WTC11 (cell line): ENCODE measurements around the gene NEK8. TPM values are rescaled to one million over a fixed set of nuclear protein-coding genes. Genes with fewer than 3 reads are reported as not detected.
"Not testable (repeated sequence)": the region's sequence is repeated elsewhere in the genome, so short reads cannot be mapped to it uniquely, and the experiment has no call there.

Source experiments
- ATAC-seq: fragments of 200-7000 bp; cut with Tn5 transposase; 2 replicates; pipeline ENCODE4 v1.10.0; 2021; ENCODE audit warnings: mild to moderate bottlenecking, moderate library complexity
- CTCF ChIA-PET: fragments of 300-600 bp; sonication (Branson Sonifier 250); formaldehyde crosslinking; loops from one replicate; lab custom pipeline; 2021; ENCODE audit warnings: antibody characterized with exemption; lab: Charles Lee
- POLR2A ChIA-PET: fragments of 350-600 bp; sonication (Branson Sonifier 250); formaldehyde crosslinking; loops from one replicate; lab custom pipeline; 2021; ENCODE audit warnings: antibody characterized with exemption; lab: Charles Lee
- DNase-seq: peaks from one replicate; pipeline ENCODE4 v3.0.0; 2021; ENCODE audit warnings: low spot score
- H3K27ac Mint-ChIP-seq: 2 replicates; pipeline ENCODE4 v1.8.0; 2021; ENCODE audit warnings: mixed read lengths
- H3K27me3 Mint-ChIP-seq: 2 replicates; pipeline ENCODE4 v1.8.0; 2021; ENCODE audit warnings: low read depth, mild to moderate bottlenecking, moderate library complexity, mixed read lengths
- H3K36me3 Mint-ChIP-seq: 2 replicates; pipeline ENCODE4 v1.8.0; 2021; ENCODE audit warnings: mixed read lengths
- H3K4me1 Mint-ChIP-seq: 2 replicates; pipeline ENCODE4 v1.8.0; 2022; ENCODE audit warnings: mixed read lengths
- H3K4me3 Mint-ChIP-seq: 2 replicates; pipeline ENCODE4 v1.8.0; 2021; ENCODE audit warnings: mild to moderate bottlenecking, moderate library complexity, mixed read lengths
- H3K9me3 Mint-ChIP-seq: 2 replicates; pipeline ENCODE4 v1.8.0; 2021; ENCODE audit warnings: mixed read lengths
- ATF3 ChIP-seq: sonication (generic); formaldehyde crosslinking; conservative IDR thresholded peaks from 2 replicates; pipeline ENCODE4 v1.8.1; 2022; ENCODE audit warnings: mild to moderate bottlenecking, missing genetic modification reagents
- ATF6 ChIP-seq: sonication (generic); formaldehyde crosslinking; IDR thresholded peaks from 2 replicates; pipeline ENCODE4 v1.8.1; 2023; ENCODE audit warnings: mild to moderate bottlenecking, missing genetic modification reagents
- CDX4 ChIP-seq: fragments of 250-450 bp; sonication (Bioruptor Pico); IDR thresholded peaks from 2 replicates; pipeline ENCODE4 v1.9.0; 2021; ENCODE audit warnings: moderate library complexity, mild to moderate bottlenecking, inconsistent platforms, borderline replicate concordance
- CREB1 ChIP-seq: sonication (generic); formaldehyde crosslinking; IDR thresholded peaks from 2 replicates; pipeline ENCODE4 v1.8.0; 2023; ENCODE audit warnings: mild to moderate bottlenecking, missing genetic modification reagents
- FOXK1 ChIP-seq: sonication (generic); formaldehyde crosslinking; IDR thresholded peaks from 2 replicates; pipeline ENCODE4 v1.8.0; 2022; ENCODE audit warnings: mild to moderate bottlenecking, moderate library complexity, missing genetic modification reagents
- GABPB1 ChIP-seq: sonication (generic); formaldehyde crosslinking; IDR thresholded peaks from 2 replicates; pipeline ENCODE4 v1.8.1; 2023; ENCODE audit warnings: mild to moderate bottlenecking, missing genetic modification reagents
- SMAD4 ChIP-seq: sonication (generic); formaldehyde crosslinking; IDR thresholded peaks from 2 replicates; pipeline ENCODE4 v1.8.0; 2022; ENCODE audit warnings: mild to moderate bottlenecking, missing genetic modification reagents
- ZNF138 ChIP-seq: sonication (generic); formaldehyde crosslinking; conservative IDR thresholded peaks from 2 replicates; pipeline ENCODE4 v1.8.1; 2022; ENCODE audit warnings: mild to moderate bottlenecking, moderate library complexity, missing genetic modification reagents
- ZNF219 ChIP-seq: sonication (generic); formaldehyde crosslinking; IDR thresholded peaks from 2 replicates; pipeline ENCODE4 v1.8.0; 2023; ENCODE audit warnings: missing genetic modification reagents, mild to moderate bottlenecking, borderline replicate concordance
- total RNA-seq: library from RNA; stranded (reverse); gene quantifications from 3 replicates; pipeline ENCODE4 v1.2.3, GENCODE V29; 2021
- TF ChIP-seq, protein P1 (sequence below): sonication (generic); formaldehyde crosslinking; IDR thresholded peaks from 2 replicates; pipeline ENCODE4 v1.8.0; 2022; ENCODE audit warnings: mild to moderate bottlenecking, missing genetic modification reagents
- TF ChIP-seq, protein P2 (sequence below): sonication (generic); formaldehyde crosslinking; IDR thresholded peaks from 2 replicates; pipeline ENCODE4 v1.8.1; 2022; ENCODE audit warnings: missing genetic modification reagents, borderline replicate concordance
- TF ChIP-seq, protein P3 (sequence below): sonication (generic); formaldehyde crosslinking; IDR thresholded peaks from 2 replicates; pipeline ENCODE4 v1.8.0; 2022; ENCODE audit warnings: mild to moderate bottlenecking, missing genetic modification reagents

NEK8 gene
- total RNA-seq, 1 experiment from 2014 or later: 25.0 TPM

DNA sequence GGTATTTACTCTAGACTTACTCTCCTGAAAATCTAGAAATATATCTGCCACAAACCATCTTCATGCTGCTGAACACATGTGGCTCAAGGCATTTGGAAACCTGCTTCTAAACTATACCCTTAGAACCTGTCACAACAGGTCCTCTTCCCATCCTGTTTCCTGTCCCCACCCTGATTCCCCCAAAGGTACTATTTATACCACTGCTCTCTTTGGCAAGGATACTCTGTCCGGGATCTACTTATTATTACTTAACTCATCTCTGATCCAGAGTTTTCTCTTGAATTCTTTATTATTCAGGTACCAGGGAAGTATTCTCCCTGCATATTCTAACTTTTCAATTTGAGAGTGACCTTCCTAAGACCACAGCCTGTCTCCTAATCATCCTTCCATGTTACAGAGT lies 48.6 kb downstream of the NEK8 start:
- H3K36me3 Mint-ChIP-seq: peaks cover 28% of the 10 kb centered on the region
- DNase-seq: no peak
- no peak overlapping the region for H3K4me3 Mint-ChIP-seq
- ChIA-PET CTCF (interaction anchor here (0.6 to 6.8 kb wide), 3 partner anchors 13 to 785 kb away, joined by 4 to 99 read pairs (median 13); no protein-coding TSS in a partner anchor), POLR2A (interaction anchor here (0.6 kb wide), 1 partner anchor 35 kb away, joined by 3 read pairs; no protein-coding TSS in a partner anchor)
- peaks cover 34% of the 10 kb centered on the region for H3K4me1 Mint-ChIP-seq
- ATAC-seq: no peak
- H3K27me3 Mint-ChIP-seq: no peaks in the 10 kb centered on the region
- peak overlapping the region; percentile 73 for H3K27ac Mint-ChIP-seq
- no peaks in the 10 kb centered on the region for H3K9me3 Mint-ChIP-seq
- no peak for TF ChIP-seq CDX4 (CRISPR knock-in tag)
- TF ChIP-seq SMAD4 (CRISPR knock-in tag): no peak
- no peak for TF ChIP-seq CREB1 (CRISPR knock-in tag)

DNA sequence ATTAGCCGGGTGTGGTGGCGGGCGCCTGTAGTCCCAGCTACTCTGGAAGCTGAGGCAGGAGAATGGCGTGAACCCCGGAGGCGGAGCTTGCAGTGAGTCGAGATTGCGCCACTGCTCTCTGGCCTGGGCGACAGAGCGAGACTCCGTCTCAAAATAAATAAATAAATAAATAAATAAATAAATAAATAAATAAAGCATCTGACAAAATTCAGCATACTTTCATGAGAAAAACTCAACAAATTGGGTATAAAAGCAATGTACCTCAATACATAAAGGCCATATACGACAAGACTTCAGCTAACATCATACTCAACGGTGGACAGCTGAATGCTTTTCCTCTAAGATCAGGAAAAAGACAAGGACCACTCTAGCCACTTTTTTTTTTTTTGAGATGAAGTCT lies 51.0 kb downstream of the NEK8 start:
- H3K4me3 Mint-ChIP-seq, POLR2A ChIA-PET, DNase-seq, ATAC-seq, H3K27me3 Mint-ChIP-seq, H3K9me3 Mint-ChIP-seq: not testable (repeated sequence)
- peaks cover 19% of the 10 kb centered on the region for H3K36me3 Mint-ChIP-seq
- 0 out of 2 replicates have a peak overlapping the region, but pooled peaks have one; percentile 46 for H3K27ac Mint-ChIP-seq
- H3K4me1 Mint-ChIP-seq: peaks cover 25% of the 10 kb centered on the region
- CTCF ChIA-PET: interaction anchor here (2.7 kb wide), 1 partner anchor 16 kb away, joined by 13 read pairs; no protein-coding TSS in a partner anchor

DNA sequence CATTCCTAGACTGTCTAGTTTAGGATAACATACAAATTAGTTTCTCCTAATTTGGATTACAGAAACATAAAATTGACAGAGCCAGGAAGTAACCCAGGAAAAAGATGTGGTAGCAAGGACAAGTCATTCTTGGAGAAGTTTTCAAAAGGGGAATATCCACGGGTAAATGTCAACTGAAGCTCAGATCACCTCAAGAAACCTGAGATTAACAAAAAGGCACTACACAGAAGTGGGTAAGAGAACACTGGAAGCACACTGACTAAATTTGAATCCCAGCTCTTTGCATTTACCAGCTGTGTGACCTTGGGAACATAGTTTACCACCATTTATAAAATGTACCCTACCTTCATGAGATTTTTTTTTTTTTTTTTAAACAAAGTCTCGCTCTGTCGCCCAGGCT lies 54.6 kb downstream of the NEK8 start:
- no peak for ATAC-seq
- CTCF ChIA-PET: interaction anchor here (0.7 to 2.3 kb wide), 2 partner anchors 19 to 42 kb away, joined by 3 to 13 read pairs; no protein-coding TSS in a partner anchor
- no peak overlapping the region for H3K4me3 Mint-ChIP-seq

DNA sequence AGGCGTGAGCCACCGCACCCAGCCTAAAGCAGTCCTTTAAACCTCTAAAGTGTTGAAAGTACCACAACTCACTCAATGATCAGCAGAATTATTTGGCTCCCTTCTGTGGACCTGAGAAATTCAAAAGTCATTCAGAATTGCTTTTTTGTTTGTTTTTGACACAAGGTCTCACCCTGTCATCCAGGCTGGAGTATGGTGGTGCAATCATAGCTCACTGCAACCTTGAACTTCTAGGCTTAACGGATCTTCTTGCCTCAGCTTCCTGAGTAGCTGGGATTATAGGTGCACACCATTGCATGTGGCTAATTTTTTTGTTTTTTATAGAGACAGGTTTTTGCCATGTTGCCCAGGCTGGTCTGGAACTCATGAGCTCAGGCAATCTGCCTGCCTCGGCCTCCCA lies 59.5 kb downstream of the NEK8 start:
- CTCF ChIA-PET: interaction anchor here (1.2 to 1.5 kb wide), 2 partner anchors 25 to 61 kb away, joined by 4 to 9 read pairs; no protein-coding TSS in a partner anchor
- Mint-ChIP-seq H3K4me3 (no peak overlapping the region), H3K27me3 (no peaks in the 10 kb centered on the region), H3K4me1 (0 out of 2 replicates have a peak, but pooled peaks cover 3% of the 10 kb centered on the region), H3K9me3 (no peaks in the 10 kb centered on the region), H3K36me3 (peaks cover 19% of the 10 kb centered on the region), H3K27ac (no peak overlapping the region)
- DNase-seq: no peak
- POLR2A ChIA-PET: no interaction called here
- peak; percentile 65; the same call in 1 of the 2 replicates for TF ChIP-seq GABPB1 (CRISPR knock-in tag)
- TF ChIP-seq, protein P1, sequence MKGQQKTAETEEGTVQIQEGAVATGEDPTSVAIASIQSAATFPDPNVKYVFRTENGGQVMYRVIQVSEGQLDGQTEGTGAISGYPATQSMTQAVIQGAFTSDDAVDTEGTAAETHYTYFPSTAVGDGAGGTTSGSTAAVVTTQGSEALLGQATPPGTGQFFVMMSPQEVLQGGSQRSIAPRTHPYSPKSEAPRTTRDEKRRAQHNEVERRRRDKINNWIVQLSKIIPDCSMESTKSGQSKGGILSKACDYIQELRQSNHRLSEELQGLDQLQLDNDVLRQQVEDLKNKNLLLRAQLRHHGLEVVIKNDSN: no peak
- ATAC-seq: no peak

More for the DNA sequence above, 54.6 kb downstream of the NEK8 start:
- Mint-ChIP-seq H3K27ac (peak overlapping the region; percentile 75), H3K9me3 (no peaks in the 10 kb centered on the region), H3K36me3 (peaks cover 26% of the 10 kb centered on the region), H3K4me1 (peaks cover 13% of the 10 kb centered on the region), H3K27me3 (no peaks in the 10 kb centered on the region)
- POLR2A ChIA-PET: no interaction called here
- TF ChIP-seq ATF3 (CRISPR knock-in tag) (no peak), ZNF219 (no peak), ATF6 (CRISPR knock-in tag) (no peak), ZNF138 (CRISPR knock-in tag) (no peak), FOXK1 (CRISPR knock-in tag) (no peak)
- TF ChIP-seq, protein P2, sequence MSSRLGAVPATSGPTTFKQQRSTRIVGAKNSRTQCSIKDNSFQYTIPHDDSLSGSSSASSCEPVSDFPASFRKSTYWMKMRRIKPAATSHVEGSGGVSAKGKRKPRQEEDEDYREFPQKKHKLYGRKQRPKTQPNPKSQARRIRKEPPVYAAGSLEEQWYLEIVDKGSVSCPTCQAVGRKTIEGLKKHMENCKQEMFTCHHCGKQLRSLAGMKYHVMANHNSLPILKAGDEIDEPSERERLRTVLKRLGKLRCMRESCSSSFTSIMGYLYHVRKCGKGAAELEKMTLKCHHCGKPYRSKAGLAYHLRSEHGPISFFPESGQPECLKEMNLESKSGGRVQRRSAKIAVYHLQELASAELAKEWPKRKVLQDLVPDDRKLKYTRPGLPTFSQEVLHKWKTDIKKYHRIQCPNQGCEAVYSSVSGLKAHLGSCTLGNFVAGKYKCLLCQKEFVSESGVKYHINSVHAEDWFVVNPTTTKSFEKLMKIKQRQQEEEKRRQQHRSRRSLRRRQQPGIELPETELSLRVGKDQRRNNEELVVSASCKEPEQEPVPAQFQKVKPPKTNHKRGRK: no peak
- TF ChIP-seq, protein P3, sequence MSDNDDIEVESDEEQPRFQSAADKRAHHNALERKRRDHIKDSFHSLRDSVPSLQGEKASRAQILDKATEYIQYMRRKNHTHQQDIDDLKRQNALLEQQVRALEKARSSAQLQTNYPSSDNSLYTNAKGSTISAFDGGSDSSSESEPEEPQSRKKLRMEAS: no peak
- no peak for DNase-seq

Other genes with a start within 250 kb of the NEK8 start
- not detected in 3 replicates for gene FOXN1, start 222.4 kb upstream of the NEK8 start, total RNA-seq
- 53.3 to 59.6 TPM (median 54.6 TPM) in 3 replicates for gene UNC119, start 176.2 kb upstream of the NEK8 start, total RNA-seq
- 50.6 to 55.0 TPM (median 54.6 TPM) in 3 replicates for gene PIGS, start 157.3 kb upstream of the NEK8 start, total RNA-seq
- gene ALDOC, start 151.9 kb upstream of the NEK8 start, total RNA-seq: 73.5 to 95.7 TPM (median 94.2 TPM) in 3 replicates
- gene SPAG5, start 129.8 kb upstream of the NEK8 start, total RNA-seq: 120 to 146 TPM (median 125 TPM) in 3 replicates
- gene RSKR, start 114.6 kb upstream of the NEK8 start, total RNA-seq: 23.7 to 28.0 TPM (median 25.6 TPM) in 3 replicates
- gene BLTP2, start 83.6 kb upstream of the NEK8 start, total RNA-seq: 111 to 139 TPM (median 116 TPM) in 3 replicates
- 44.4 to 49.4 TPM (median 45.9 TPM) in 3 replicates for gene SDF2, start 66.9 kb upstream of the NEK8 start, total RNA-seq
- gene SUPT6H, start 66.6 kb upstream of the NEK8 start, total RNA-seq: 49.1 to 61.3 TPM (median 54.5 TPM) in 3 replicates
- 28.4 to 33.9 TPM (median 31.7 TPM) in 3 replicates for gene PROCA1, start 16.9 kb upstream of the NEK8 start, total RNA-seq
- gene RAB34, start 10.9 kb upstream of the NEK8 start, total RNA-seq: 153 to 181 TPM (median 162 TPM) in 3 replicates
- gene RPL23A, start 8.8 kb upstream of the NEK8 start, total RNA-seq: 1,832 to 2,055 TPM (median 2,048 TPM) in 3 replicates
- gene TLCD1, start 2.6 kb upstream of the NEK8 start, total RNA-seq: 36.0 to 41.2 TPM (median 36.5 TPM) in 3 replicates
- 192 to 268 TPM (median 192 TPM) in 3 replicates for gene TRAF4, start 15.2 kb downstream of the NEK8 start, total RNA-seq
- gene FAM222B, start 114.0 kb downstream of the NEK8 start, total RNA-seq: 86.6 to 94.6 TPM (median 91.5 TPM) in 3 replicates
- gene ERAL1, start 126.2 kb downstream of the NEK8 start, total RNA-seq: 70.1 to 77.0 TPM (median 72.0 TPM) in 3 replicates
- 139 to 153 TPM (median 144 TPM) in 3 replicates for gene FLOT2, start 168.9 kb downstream of the NEK8 start, total RNA-seq
- 26.5 to 29.5 TPM (median 28.5 TPM) in 3 replicates for gene DHRS13, start 174.3 kb downstream of the NEK8 start, total RNA-seq
- 57.7 to 69.8 TPM (median 61.3 TPM) in 3 replicates for gene PHF12, start 222.7 kb downstream of the NEK8 start, total RNA-seq